GM12864 (cell line): ENCODE results near the gene BSG.
A peak's percentile ranks its signal among the peaks of the same experiment; 100 is the strongest.

Source experiments
- DNase-seq: peaks from one replicate; pipeline ENCODE4 v3.0.0-alpha.2; 2011; ENCODE audit warnings: low read depth
- H3K4me3 ChIP-seq: 2 replicates; pipeline ENCODE4 v1.5.1; 2011; ENCODE audit warnings: mild to moderate bottlenecking, low read depth, low read length, control low read depth
- CTCF ChIP-seq: IDR thresholded peaks from 2 replicates; pipeline ENCODE4 v1.5.1; 2011; ENCODE audit warnings: low read depth, mild to moderate bottlenecking, moderate library complexity, low read length, control low read depth, inconsistent platforms; ENCODE audit errors: missing control alignments

Gene BSG

GRCh38 chr19:572140-572742 lies at the start of gene BSG:
Gene BSG, plus strand, starts transcription at chr19:572596. Its CDS starts 39 bp downstream, at chr19:572635.
- peak within 1 kb of the TSS; percentile 100 for H3K4me3 ChIP-seq
- no peak for TF ChIP-seq CTCF

GRCh38 chr19:522726-523125 lies 49.7 kb upstream of the BSG start:
- TF ChIP-seq CTCF, result no peak
- DNase-seq, result no peak
- no peak overlapping the region for H3K4me3 ChIP-seq

More at GRCh38 chr19:572140-572742, at the start of gene BSG:
- peak; percentile 90 for DNase-seq

- no peak for DNase-seq
- H3K4me3 ChIP-seq, result no peak overlapping the region
- no peak for TF ChIP-seq CTCF
These were observed 48.2 kb upstream of the BSG start for GRCh38 chr19:524062-524674.

GRCh38 chr19:525029-525428 lies 47.4 kb upstream of the BSG start:
- no peak for TF ChIP-seq CTCF
- H3K4me3 ChIP-seq, result no peak overlapping the region
- no peak for DNase-seq

GRCh38 chr19:525857-526419 lies 46.5 kb upstream of the BSG start:
- TF ChIP-seq CTCF, result no peak
- no peak for DNase-seq
- H3K4me3 ChIP-seq, result no peak overlapping the region

GRCh38 chr19:530134-531008 lies 42.0 kb upstream of the BSG start:
- TF ChIP-seq CTCF, result no peak
- DNase-seq, result no peak
- peak overlapping the region; percentile 79 for H3K4me3 ChIP-seq
